Measurements from ENCODE around the gene FADS3. TPM values are rescaled to one million over a fixed set of nuclear protein-coding genes. Genes with fewer than 3 reads are reported as not detected.

Gene FADS3
- total RNA-seq, 4 donors from 2014 or later: 10.9 to 27.8 (median 18.3) TPM

GRCh38 chr11:61868571-61869428 lies 22.5 kb downstream of the FADS3 start:
- no peak for DNase-seq (ENCODE audit: low spot score in 2 of 2)
- intact Hi-C loops (cut with DNase I; ENCODE audit: low total_unique reads): no loop called here
- 82 to 92% methylated on average over 9 to 13 of the region's 14 CpGs for WGBS, 2 donors
- H3K4me3 ChIP-seq (ENCODE audit: low read depth, poor library complexity, severe bottlenecking): no peak overlapping the region
- no peak for TF ChIP-seq POLR2A (IDR thresholded peaks at IDR 0.05)
- TF ChIP-seq CTCF (IDR thresholded peaks at IDR 0.05): no peak

- no peak for DNase-seq (ENCODE audit: low spot score in 2 of 2)
- H3K4me3 ChIP-seq (ENCODE audit: low read depth, poor library complexity, severe bottlenecking): no peak overlapping the region
- no peak for TF ChIP-seq POLR2A (IDR thresholded peaks at IDR 0.05)
- TF ChIP-seq CTCF (IDR thresholded peaks at IDR 0.05): no peak
- 79 to 83% methylated on average over 6 of the region's 6 CpGs for WGBS, 2 donors
- intact Hi-C loops (cut with DNase I; ENCODE audit: low total_unique reads): no loop called here
Measured at GRCh38 chr11:61866958-61867343, 24.4 kb downstream of the FADS3 start.

- WGBS, 2 donors: 68 to 77% methylated on average over 16 to 17 of the region's 18 CpGs
- no peak for DNase-seq (ENCODE audit: low spot score in 2 of 2)
- intact Hi-C loops (cut with DNase I; ENCODE audit: low total_unique reads): no loop called here
- TF ChIP-seq POLR2A (IDR thresholded peaks at IDR 0.05) (no peak), CTCF (IDR thresholded peaks at IDR 0.05) (no peak)
- H3K4me3 ChIP-seq (ENCODE audit: low read depth, poor library complexity, severe bottlenecking): no peak overlapping the region
Measured at GRCh38 chr11:61866231-61866957, 25.0 kb downstream of the FADS3 start.

DNA sequence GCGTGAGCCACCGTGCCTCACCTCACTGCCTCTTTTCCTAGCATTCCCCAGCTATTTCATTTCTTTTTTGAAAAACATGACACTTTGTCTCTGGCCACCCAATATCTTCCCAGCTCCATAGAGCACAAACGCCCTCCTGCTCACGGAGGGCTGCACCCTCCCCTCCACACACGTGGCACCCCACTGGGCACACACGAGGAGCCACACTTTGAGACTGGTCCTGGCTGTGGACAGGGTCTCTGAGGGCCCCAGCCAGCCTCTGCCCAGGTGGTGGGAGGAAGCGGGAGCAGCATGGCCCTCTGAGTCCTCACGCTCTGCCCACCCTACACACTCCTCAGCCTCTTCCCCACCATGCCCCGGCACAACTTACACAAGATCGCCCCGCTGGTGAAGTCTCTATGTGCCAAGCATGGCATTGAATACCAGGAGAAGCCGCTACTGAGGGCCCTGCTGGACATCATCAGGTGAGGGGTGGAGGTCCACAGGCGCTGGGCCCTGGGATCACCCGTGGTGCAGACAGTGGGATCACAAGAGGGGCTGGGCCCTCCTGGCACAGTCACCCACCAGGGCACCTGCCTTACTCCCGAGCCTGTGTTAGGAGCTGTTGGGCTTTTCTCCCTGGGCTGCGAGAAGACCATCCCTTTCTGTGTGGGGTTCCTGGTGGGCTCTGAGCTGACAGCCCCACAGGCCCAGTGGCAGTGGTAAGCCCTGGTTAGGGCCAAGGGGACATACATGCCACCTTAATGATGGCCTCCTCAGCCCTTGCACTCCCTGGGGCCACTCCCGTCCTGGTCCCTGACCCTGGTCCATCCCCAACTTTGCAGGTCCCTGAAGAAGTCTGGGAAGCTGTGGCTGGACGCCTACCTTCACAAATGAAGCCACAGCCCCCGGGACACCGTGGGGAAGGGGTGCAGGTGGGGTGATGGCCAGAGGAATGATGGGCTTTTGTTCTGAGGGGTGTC lies 26.2 kb downstream of the FADS3 start:
- no peak for DNase-seq (ENCODE audit: low spot score in 2 of 2)
- intact Hi-C loops (cut with DNase I; ENCODE audit: low total_unique reads): no loop called here
- TF ChIP-seq POLR2A (IDR thresholded peaks at IDR 0.05) (no peak), CTCF (IDR thresholded peaks at IDR 0.05) (no peak)
- no peak overlapping the region for H3K4me3 ChIP-seq (ENCODE audit: low read depth, poor library complexity, severe bottlenecking)
- WGBS, 2 donors: 88 to 92% methylated on average over 20 of the region's 20 CpGs

GRCh38 chr11:61863548-61864081 lies 27.7 kb downstream of the FADS3 start:
- TF ChIP-seq CTCF (IDR thresholded peaks at IDR 0.05): no peak
- TF ChIP-seq POLR2A (IDR thresholded peaks at IDR 0.05): no peak
- 88 to 92% methylated on average over 13 of the region's 13 CpGs for WGBS, 2 donors
- intact Hi-C loops (cut with DNase I; ENCODE audit: low total_unique reads): no loop called here
- no peak for DNase-seq (ENCODE audit: low spot score in 2 of 2)
- no peak overlapping the region for H3K4me3 ChIP-seq (ENCODE audit: low read depth, poor library complexity, severe bottlenecking)
